Activated CD4-positive, alpha-beta T cell treated with anti-CD3 and anti-CD28 coated beads, Interleukin-2, Interleukin-6, amounts not matched to agents 100 ng/mL and 50 ng/mL, durations not matched to agents 16 hours and 8 hours (primary cell): ENCODE results near the gene FMNL2.

Source experiments
- DNase-seq: peaks from one replicate; pipeline ENCODE4 v3.0.0-alpha.2; 2020

The FMNL2 gene

DNA sequence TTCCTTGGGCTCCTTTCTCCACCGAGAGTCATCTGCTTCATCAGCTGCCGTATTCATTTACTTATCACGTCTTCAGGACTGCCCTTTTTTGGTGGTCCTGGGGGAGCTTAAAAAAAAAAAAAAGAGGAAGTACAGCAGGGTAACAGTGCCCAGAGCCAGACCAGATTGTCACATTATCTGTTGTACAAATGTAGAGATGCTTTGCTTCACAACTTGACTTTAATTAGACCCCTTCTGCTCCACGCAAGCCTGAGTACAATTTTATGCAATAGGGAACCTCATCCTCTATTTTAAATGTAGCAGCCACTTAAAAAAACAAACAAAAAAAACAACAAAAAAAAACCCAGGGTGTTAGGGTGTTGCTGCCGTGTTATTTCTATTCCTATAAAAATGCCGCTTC lies 254.0 kb downstream of the FMNL2 start:
- no peak for DNase-seq

DNA sequence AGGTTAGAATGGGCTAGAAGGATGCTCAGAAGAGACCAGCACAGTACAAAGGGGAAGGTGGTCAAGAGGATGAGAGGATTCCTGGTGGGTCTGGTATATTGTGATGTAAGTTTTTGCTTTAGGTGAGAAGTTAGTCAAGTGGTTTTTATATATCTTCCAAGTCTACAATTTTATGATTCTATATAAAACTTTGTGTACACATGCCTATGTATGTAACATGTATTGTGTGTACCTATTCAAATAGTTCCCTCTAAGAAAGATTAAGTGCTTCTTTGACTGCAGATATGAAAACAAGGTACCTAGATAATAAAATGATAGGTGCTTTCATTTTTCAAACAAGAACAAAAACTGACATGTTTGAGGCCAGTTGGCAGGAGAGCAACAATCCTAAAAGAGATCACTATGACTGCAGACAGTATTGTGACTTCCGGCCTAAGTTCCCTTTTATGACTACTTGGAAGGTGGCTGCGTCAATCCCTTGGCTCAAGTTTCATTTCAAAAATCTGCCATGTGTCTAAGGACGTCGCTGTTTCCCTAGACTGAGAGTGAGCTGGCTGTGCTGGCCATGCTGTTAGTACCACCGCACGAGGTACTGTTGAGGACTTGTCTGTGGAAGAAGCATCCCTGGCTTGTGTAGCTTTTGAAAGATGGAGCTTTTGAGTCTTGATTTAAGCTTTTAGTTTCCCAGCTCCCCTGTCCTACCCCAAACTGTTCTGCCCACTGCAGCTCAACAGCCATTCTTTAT lies 259.2 kb downstream of the FMNL2 start:
- peak; percentile 63 for DNase-seq

DNA sequence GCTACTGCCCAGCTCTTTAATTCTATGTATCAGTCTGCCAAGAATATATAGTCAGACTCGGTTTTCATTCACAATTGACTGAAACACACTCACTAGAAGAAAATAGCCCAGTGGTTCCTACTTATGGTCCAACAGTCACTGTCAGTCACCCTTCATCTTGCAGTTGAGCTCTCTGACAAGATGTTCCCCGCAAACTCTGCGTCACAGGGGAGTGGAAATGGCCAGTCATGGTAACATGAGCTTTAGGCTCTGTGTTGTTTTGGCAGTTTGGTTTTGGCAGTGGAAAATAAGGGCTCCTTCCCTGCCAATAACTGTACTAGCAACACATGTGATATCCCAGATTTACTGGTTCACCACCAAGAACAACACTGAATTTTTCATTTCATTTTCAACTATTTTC lies 259.8 kb downstream of the FMNL2 start:
- DNase-seq, result no peak

GRCh38 chr2:152598975-152599759 lies 264.2 kb downstream of the FMNL2 start:
- DNase-seq, result no peak

DNA sequence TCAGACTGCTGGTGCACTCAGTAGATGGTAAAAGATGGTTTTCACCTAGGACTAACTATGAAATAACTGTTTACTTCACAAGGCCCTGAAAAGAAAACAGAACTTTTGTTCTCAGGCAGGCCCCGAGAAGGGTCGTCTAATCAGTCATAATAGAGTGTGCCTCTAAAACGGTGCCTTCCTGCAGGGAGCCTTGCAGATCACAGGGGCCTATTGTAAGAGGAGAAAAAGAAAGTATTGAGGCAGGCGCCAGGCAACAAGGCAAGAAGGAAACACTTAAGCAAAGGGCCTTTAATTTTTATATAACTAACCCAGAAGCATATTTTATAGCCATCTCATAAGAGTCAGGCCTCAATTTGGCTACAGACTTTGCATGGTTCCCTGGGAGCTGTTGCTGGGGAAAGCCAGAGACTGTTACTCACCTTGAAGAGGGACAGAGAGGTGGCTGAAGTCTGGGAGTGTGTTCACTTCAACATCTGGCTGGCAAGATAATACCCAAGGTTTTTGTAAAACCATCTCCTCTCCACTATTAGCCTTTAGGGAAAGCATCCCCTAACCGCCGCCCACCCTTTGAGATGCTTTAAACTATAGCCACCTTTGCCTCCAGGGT lies 265.2 kb downstream of the FMNL2 start:
- no peak for DNase-seq

DNA sequence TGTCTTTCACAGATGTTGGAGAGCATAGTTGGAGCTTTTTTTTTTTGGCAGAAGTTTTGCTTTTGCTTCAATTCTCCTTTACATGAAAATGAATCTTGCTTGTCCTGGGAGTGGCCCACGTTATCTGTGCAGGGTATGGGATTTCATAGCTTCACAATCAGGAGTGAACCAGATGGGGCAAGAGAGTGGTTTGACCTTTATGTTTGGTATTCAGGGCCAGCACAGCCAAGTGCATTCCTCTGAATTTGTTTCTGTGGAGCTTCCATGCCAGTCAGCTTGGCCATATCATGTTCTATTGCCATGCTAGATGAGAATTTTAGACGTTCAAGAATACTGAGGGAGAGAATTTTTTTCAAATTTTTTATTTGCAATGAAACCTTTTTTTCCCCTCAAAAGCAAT lies 265.7 kb downstream of the FMNL2 start:
- no peak for DNase-seq

- no peak for DNase-seq
Measured at GRCh38 chr2:152602750-152603149, 267.8 kb downstream of the FMNL2 start.

GRCh38 chr2:152603166-152603565 lies 268.2 kb downstream of the FMNL2 start:
- no peak for DNase-seq

GRCh38 chr2:152606081-152606480 lies 271.1 kb downstream of the FMNL2 start:
- DNase-seq, result no peak

DNA sequence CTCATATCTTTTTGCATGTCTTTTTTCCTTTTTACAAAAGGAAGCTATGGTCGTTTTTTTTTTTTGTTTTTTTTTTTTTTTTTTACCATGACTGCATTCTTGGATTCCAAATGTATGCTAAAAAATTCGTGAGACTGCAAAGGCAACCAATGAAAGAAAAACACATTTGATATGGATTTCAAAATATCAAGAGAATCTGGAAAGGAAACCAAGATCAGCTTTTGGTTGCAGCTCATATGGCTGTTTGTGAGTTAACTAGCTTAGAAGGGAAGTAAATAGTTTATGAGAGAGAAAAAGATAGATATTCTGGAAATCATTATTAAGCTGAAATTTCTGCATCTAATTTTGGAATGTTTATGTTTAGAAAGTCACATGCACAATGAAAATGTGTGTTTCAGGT lies 272.0 kb downstream of the FMNL2 start:
- no peak for DNase-seq

DNA sequence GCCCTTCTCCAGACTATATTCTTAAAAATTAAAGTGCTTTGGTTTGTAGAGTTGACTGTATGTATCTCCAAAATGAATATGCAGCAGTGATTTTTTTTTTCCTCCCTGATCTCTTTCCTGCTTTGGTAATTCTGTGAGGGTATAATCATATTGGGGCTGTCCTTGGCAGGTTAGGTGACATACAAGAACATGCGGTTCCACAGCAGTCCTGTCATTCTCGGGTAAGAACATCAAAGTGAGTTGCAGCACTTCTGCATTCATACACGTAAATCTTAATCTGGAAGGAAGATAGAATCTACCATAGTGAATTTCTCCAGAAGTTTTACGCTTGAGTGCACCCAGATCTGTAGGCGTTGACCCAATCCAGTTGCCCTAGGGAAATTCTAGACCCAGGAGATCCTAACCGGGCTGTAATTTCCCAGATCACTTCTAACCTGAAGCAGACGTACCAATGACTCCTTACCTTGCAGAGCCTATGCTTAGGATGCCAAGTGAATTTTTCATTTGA lies 272.9 kb downstream of the FMNL2 start:
- DNase-seq, result no peak

DNA sequence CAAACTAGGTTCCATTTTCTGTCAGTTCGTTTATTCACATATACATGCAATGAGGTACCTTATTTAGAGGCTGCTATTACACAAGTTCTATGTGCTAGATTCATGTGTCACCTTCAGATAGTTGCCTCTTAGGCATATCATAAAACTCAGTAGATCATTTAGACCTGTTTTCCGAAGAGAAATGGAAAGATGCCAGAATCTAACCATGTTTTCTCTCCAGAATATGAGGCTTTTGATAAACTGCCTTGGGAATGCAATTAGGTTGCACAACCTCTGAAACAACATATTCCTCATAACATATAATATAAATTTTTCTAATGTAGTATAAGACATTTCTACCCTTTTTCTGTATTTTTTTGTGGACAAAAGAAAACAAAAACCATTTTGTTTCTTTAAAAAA lies 274.2 kb downstream of the FMNL2 start:
- DNase-seq, result no peak

DNA sequence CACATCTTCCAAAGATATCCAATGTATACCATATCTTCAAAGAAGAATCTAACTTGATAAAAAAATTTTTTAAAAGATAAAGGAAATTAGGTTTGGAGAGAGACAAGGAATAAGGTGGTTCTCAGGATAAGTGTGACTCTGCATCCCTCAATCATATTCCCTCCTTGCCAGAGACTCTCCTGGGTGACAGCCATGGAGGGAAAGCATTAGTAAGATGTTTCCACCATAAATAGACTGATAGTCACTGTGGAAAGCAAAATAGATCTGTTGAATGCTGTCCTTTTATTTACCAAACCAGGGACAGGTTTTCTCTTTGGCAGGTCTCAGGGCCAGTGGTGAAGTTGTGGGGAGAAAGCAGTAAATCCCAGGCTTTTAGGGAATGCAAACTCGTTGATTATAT lies 274.7 kb downstream of the FMNL2 start:
- DNase-seq, result no peak

DNA sequence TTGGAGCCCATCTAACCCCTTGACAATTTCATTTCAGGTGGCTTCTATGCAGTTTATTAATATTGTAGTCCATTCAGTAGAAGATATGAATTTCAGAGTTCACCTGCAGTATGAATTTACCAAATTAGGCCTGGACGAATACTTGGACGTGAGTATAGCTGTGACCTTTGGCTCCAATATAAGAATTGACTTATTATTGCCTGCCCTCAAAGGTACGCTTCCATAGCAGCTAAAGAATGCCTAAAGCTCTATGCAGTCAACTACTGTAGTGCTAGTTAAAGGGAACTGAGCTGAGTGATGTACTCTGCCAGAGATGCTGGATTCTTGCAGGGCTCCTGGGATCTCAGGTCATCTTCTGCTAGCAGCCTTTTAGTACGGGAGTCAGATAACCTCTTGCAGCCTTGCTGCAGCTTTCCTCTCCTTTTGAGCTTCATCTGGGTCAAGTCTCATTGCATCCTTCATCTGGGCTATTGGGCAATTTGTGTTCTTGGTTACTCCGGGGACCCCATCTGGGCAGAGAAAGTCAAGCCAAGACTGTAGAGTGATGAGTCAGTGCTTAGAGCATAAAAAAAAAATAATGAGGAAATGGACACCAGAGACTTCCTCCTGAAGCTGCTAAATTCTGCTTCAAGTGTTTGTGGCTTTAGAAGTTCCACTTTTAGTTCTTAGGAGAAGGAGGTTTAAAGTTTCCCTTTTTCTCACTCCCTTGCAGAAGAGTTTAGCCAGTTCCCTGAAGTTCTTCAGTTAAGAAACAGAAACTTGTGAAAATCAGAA lies 276.7 kb downstream of the FMNL2 start:
- peak; percentile 52 for DNase-seq

GRCh38 chr2:152613235-152613634 lies 278.3 kb downstream of the FMNL2 start:
- no peak for DNase-seq

- no peak for DNase-seq
Measured at GRCh38 chr2:152615177-152615576, 280.2 kb downstream of the FMNL2 start.

DNA sequence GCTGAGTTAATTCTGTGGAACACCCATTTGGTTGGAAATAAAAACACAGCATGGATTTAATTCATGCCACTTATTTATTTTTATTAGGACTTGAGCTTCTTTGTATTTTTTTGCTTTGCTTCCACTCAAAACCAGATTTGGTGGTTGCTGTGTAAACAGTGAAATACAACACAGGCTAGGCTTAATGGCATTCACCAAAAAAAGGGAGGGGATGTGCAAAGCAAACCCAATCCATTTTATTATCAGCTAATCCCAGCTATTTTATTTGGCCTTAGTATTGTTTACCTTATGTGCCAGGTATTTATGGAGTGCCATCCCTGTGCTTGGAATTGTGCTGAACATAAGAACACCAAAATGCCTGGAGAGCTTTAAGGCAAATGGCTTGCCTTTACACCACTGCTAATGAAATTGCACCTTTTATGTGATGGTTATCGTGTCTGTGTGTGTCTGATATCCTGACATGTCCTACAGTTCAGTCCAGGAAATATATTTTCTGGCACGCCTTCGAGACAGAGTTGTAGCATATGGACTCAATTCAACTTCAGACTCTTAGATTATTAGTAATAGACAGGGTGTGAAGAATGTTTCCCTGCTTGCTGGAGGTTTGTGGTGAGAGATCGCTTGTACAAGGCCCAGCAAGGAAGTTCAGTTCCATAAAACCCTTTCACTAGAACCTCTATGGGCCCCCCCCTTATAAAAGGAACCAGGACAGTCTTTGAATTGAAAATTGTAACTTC lies 282.6 kb downstream of the FMNL2 start:
- DNase-seq, result no peak

GRCh38 chr2:152618193-152618564 lies 283.2 kb downstream of the FMNL2 start:
- DNase-seq, result no peak

DNA sequence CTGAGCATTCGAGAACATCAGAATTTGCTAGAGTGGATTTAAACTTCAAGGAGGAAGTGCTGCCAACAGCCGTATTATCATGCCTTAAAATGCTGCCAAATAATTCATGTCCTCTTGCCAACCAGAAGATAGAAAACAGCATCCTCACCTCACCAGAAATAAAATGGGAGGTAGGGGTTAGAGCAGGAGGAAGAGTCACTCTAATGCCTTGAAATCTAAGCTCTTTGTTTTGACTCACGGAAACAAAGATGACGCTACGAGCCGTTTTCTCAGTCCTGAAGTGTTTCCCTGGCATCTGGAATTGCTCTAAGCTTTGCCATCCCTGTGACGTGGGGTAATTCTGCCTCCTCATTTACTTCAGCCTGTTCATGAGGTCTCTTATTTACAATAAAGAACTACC lies 285.2 kb downstream of the FMNL2 start:
- no peak for DNase-seq

DNA sequence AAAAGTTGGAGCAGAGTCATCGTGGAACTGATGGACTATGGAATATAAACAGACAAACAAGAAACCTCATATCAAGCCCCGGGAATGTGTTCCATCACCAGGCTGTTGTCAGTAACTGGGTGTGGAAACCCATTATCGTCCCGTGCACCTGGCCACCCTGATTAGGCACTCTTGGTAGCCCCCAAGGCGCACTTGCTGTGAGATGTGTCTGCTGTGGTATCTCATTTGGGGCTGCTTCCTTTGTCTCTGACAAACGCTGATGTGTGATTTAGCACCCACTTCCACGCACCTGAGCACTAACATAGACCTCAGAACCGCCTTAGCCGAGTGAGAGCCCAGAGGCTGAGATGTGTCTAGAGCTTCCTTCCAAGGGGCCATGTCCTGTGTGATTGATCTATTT lies 286.0 kb downstream of the FMNL2 start:
- no peak for DNase-seq

DNA sequence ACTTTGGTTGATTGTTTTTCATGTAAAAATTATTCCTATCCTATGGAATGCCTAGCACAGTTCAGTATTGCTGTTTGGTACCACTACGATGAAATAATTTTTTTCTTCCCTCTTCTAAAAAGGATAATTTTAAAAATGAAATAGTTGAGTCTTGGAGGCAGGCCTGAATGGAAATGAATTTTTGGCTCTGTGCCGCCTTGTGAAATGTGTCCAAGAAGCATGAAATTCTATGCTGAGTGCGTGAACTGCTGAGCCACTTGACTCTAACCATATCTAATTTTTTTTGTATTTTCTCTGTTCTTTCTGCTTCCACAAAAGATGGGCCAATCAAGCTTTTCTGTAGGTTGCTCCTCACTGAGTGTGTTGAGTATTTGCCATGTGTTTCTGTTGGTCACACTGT lies 287.2 kb downstream of the FMNL2 start:
- no peak for DNase-seq

DNA sequence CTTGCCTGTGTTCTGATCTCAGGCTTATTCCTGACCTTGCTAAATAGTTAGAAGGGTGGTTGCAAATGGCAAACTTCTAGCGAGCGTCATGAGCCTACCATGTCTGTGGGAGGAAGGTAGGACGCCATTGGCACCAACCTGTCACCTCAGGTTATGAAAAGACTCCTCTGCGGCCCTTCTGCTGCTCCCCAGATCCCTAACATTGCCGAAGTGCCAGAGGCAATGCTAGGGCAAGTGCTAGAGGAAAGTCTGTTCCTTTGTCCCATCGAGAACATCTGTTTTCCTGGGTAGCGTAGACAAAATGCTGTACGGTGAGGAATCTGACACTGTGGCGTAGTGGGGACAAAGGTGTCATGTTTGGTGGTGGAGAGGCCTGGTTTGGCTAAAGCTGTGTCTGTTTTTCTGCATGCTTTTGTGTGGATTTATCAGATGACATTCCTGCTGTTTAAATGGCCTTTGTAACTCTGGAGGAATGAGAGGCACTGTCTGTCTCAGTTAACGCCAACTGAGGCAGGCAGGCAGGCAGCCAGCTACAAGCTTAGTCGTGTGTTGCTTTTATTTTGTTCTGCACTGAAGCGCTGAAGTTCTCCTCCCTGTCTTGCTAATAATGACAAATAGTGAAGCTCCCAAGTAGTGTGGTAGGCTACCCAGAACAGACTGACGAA lies 288.2 kb downstream of the FMNL2 start:
- DNase-seq, result no peak
